Adrenal gland (tissue), 12 donors: ENCODE results near the gene SLC26A4. TPM values are rescaled to one million over a fixed set of nuclear protein-coding genes. Genes with fewer than 3 reads are reported as not detected.

Experiments
- polyA plus RNA-seq, 3 donors: library from polyadenylated mRNA; stranded (reverse); fragments of 200-250 nt in 2 of 3; fragments of 350-450 nt in 1 of 3; fragmentation: Illumina TruSeq in 1 of 3; extraction: RNeasy Lipid Tissue Mini Kit (QIAGEN cat#74804) in 1 of 3; gene quantifications; one replicate each; pipeline ENCODE4 v1.2.3, GENCODE V29; 2013 to 2014
- small RNA-seq, 2 donors: library from RNA; depleted of rRNA; stranded (forward); fragments of <200 nt; gene quantifications; one replicate each; pipeline ENCODE3, GENCODE V24; 2016
- total RNA-seq, 9 donors: library from RNA; depleted of rRNA in 4 of 9; stranded (reverse); fragments of >200 nt in 4 of 9; fragments of 120-200 nt in 1 of 9; fragmentation: NEBNext Ultra II Directional in 1 of 9; extraction: Animal tissue kit (Norgen Biotek cat#: 25700) in 1 of 9; gene quantifications; one replicate each; pipeline versions ENCODE4 v1.1.0 to v1.2.4, GENCODE V29; 2013 to 2023
- donor health status: healthy with polysubstance abuse.
- donor health status: Bipolar disorder and iron deficiency.
- donor health status: DM: yes; HTN: yes; CAD: no.
- donor health status: DM: no; HTN: no; CAD: no.
- donor health status: DM: no; HTN: no; CAD: no.
- donor health status: DM: yes; HTN: yes; CAD: no.

Gene SLC26A4
- total and polyA plus RNA-seq, 12 donors: 0.06 to 0.78 (median 0.17) TPM; not detected in 1

Small RNA genes within 50 kb of the gene (small RNA-seq; reads per million reads assigned to genes)
- gene BANF1P5: 0 reads per million in 2 donors

Other genes with a start within 250 kb of the SLC26A4 start
- 1 to 10 TPM in 3 of 9 donors, under 1 TPM in 3, not detected in 3; 0.06 to 6.0 (median 1.2) TPM for gene GPR22, start 190.8 kb upstream of the SLC26A4 start, total RNA-seq
- gene GPR22, start 190.8 kb upstream of the SLC26A4 start, polyA plus RNA-seq: 1 to 10 TPM in 2 of 3 donors, under 1 TPM in 1; 0.34 to 4.8 (median 1.0) TPM
- 10 to 100 TPM; 12.3 to 43.8 (median 32.8) TPM for gene COG5, start 96.9 kb upstream of the SLC26A4 start, total RNA-seq
- 10 to 100 TPM in 1 of 3 donors, 1 to 10 TPM in 2; 4.4 to 38.9 (median 5.8) TPM for gene COG5, start 96.9 kb upstream of the SLC26A4 start, polyA plus RNA-seq
- gene DUS4L, start 96.9 kb upstream of the SLC26A4 start, total RNA-seq: 10 to 100 TPM in 2 of 9 donors, 1 to 10 TPM in 7; 4.3 to 12.7 (median 7.1) TPM
- gene DUS4L, start 96.9 kb upstream of the SLC26A4 start, polyA plus RNA-seq: 10 to 100 TPM in 1 of 3 donors, 1 to 10 TPM in 2; 4.2 to 10.1 (median 4.8) TPM
- gene BCAP29, start 80.6 kb upstream of the SLC26A4 start, total RNA-seq: 100 to 1,000 TPM in 1 of 9 donors, 10 to 100 TPM in 8; 35.0 to 158 (median 51.1) TPM
- gene BCAP29, start 80.6 kb upstream of the SLC26A4 start, polyA plus RNA-seq: 10 to 100 TPM; 39.5 to 67.9 (median 50.9) TPM
- gene CBLL1, start 83.3 kb downstream of the SLC26A4 start, total RNA-seq: 10 to 100 TPM; 16.4 to 34.1 (median 19.8) TPM
- 10 to 100 TPM in 1 of 3 donors, 1 to 10 TPM in 2; 4.0 to 32.3 (median 5.1) TPM for gene CBLL1, start 83.3 kb downstream of the SLC26A4 start, polyA plus RNA-seq
- gene SLC26A3, start 142.4 kb downstream of the SLC26A4 start, total RNA-seq: under 1 TPM in 2 of 9 donors, not detected in 7; 0.38 to 0.50 TPM
- under 1 TPM in 2 of 3 donors, not detected in 1; 0.03 to 0.48 TPM for gene SLC26A3, start 142.4 kb downstream of the SLC26A4 start, polyA plus RNA-seq
- gene DLD, start 230.4 kb downstream of the SLC26A4 start, total RNA-seq: 100 to 1,000 TPM in 8 of 9 donors, 10 to 100 TPM in 1; 72.4 to 616 (median 153) TPM
- 100 to 1,000 TPM in 1 of 3 donors, 10 to 100 TPM in 2; 21.6 to 372 (median 26.4) TPM for gene DLD, start 230.4 kb downstream of the SLC26A4 start, polyA plus RNA-seq